ENCODE data around the gene SYTL3. TPM values are rescaled to one million over a fixed set of nuclear protein-coding genes. Genes with fewer than 3 reads are reported as not detected.

SYTL3 gene
- total and polyA plus RNA-seq, 10 of the 15 experiments (the other 5 are each of a cell fraction or from before 2014, with no cell fraction given), result 3.3 to 12.1 (median 6.9) TPM

GRCh38 chr6:158714706-158715105 is 64.9 kb downstream of the SYTL3 start (continued):
- no peak for TF ChIP-seq NFXL1 (IDR thresholded peaks at IDR 0.05; ENCODE audit: borderline replicate concordance)
- TF ChIP-seq RCOR1 (conservative IDR thresholded peaks at IDR 0.05; ENCODE audit: low read depth, low read length), result no peak
- no peak for TF ChIP-seq PRDM15 (CRISPR knock-in tag; IDR thresholded peaks at IDR 0.05)
- TF ChIP-seq NFYB (IDR thresholded peaks at IDR 0.05; ENCODE audit: insufficient read depth, low read depth, low read length), result no peak

DNA sequence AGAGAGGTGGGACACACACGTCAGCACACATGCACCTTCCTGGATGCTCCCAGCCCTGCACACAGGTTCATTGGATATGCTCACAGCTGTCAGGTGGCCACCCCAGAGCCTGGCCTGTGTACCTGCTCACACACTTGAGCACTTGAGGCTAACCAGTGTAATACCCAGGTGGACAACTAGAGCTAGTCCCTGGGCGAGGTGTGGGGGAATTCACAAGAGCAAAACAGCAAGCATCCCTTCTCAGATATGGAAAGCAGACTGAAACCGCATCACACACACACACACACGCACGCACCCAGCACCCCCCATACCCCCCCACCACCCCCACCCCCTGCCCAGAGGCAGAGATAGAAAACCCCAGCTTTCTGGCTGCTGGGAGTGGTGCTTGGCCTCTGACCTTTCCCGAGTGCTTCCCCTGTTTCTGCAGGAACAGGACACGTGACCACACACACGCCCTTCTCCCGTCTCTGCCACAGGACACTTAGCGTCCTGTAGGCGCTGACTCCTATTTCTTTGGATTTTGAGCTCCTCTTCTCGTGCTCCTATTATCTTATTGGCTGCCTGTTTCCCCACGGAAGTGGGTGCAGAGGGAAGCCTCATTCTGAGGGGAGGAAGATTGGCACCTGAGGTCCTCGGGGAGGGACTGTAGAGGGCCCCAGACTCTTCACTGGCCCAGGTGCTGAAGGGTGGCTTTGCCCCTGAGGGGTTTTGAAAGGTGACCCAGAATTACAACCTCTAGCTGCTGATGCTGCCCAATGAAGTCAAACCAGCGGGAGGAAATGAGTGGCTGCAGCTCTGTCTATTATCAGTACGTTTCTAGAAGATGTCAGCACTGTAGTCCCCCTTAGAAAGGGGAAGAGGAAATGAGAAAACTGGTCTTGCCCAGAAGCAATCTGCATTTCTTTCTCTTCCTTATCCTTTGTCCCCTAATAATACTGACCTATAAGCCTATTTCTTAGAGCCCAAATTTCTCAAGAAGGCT is 65.8 kb downstream of the SYTL3 start:
- Histone ChIP-seq H3K4me3 (0 out of 2 replicates have a peak overlapping the region, but pooled peaks have one; percentile 33), H3K9ac (ENCODE audit: control insufficient read depth, insufficient read depth, low read length) (0 out of 2 replicates have a peak overlapping the region, but pooled peaks have one; percentile 3), H3K79me2 (ENCODE audit: control insufficient read depth, insufficient read depth, low read length) (no peaks in the 10 kb centered on the region), H3K4me2 (ENCODE audit: control insufficient read depth, insufficient read depth) (peak overlapping the region; percentile 93), H4K20me1 (ENCODE audit: control insufficient read depth, insufficient read depth) (no peaks in the 10 kb centered on the region), H2AFZ (ENCODE audit: control insufficient read depth, low read depth, low read length) (no peak overlapping the region), H3K27ac (ENCODE audit: control insufficient read depth, insufficient read depth) (peak overlapping the region; percentile 69), H3K27me3 (replicated peaks in 1 of 2; ENCODE audit: control insufficient read depth in 2 of 2, insufficient read depth in 2 of 2, low read length in 1 of 2) (no peaks in the 10 kb centered on the region), H3K36me3 (ENCODE audit: control insufficient read depth in 2 of 2, insufficient read depth in 2 of 2, low read length in 1 of 2) (no peaks in the 10 kb centered on the region), H3K4me1 (ENCODE audit: control insufficient read depth, insufficient read depth, low read length) (peaks cover 43% of the 10 kb centered on the region), H3K9me3 (replicated peaks; ENCODE audit: control insufficient read depth, insufficient read depth, low read length) (no peaks in the 10 kb centered on the region)
- ChIA-PET CTCF (interaction anchor here (0.6 to 4.0 kb wide), 11 partner anchors 9 to 257 kb away, joined by 3 to 21 read pairs (median 4); partner anchors contain the start of gene SYTL3), POLR2A (interaction anchor here (0.6 to 1.6 kb wide), 8 partner anchors 71 to 284 kb away, joined by 3 to 6 read pairs (median 4); partner anchors contain the start of genes DYNLT1 and RSPH3), SMC1A (ENCODE audit: uncharacterized antibody, unreplicated experiment) (interaction anchor here (0.6 to 5.6 kb wide), 18 partner anchors 9 to 411 kb away, joined by 3 to 25 read pairs (median 4); partner anchors contain the start of gene SYTL3), RAD21 (ENCODE audit: unreplicated experiment) (interaction anchor here (0.5 to 1.9 kb wide), 15 partner anchors 11 to 257 kb away, joined by 3 to 12 read pairs (median 4); no protein-coding TSS in a partner anchor)
- ATAC-seq (peak; percentile 74), FAIRE-seq (peak; percentile 93), DNase-seq (ENCODE audit: low read depth, low spot score) (no peak)
- intact Hi-C loops (cut with micrococcal nuclease; ENCODE audit: unreplicated experiment) (loop anchor here (5.0 kb wide), 2 partner anchors 77 to 97 kb away; no protein-coding TSS in a partner anchor), in situ Hi-C loops (cut with MboI) (no loop called here)
- BruUV-seq (replicated peaks), result no TSS peak
- WGBS (ENCODE audit: insufficient coverage, insufficient replicate concordance, low lambda C conversion rate, missing lambda C conversion rate), result 10% methylated on average over 13 of the region's 16 CpGs
- TF ChIP-seq SREBF1 (IDR thresholded peaks at IDR 0.05; ENCODE audit: low read length) (no peak), ASH2L (IDR thresholded peaks at IDR 0.05; ENCODE audit: borderline replicate concordance, low read depth) (no peak), ZBED1 (IDR thresholded peaks at IDR 0.05; ENCODE audit: borderline replicate concordance) (no peak), SREBF2 (IDR thresholded peaks at IDR 0.05; ENCODE audit: low read length) (no peak), ZZZ3 (IDR thresholded peaks at IDR 0.05; ENCODE audit: control insufficient read depth, insufficient read length, low read depth) (no peak), CBX3 (IDR thresholded peaks at IDR 0.05; ENCODE audit: borderline replicate concordance, low read depth) (no peak), ZSCAN29 (IDR thresholded peaks at IDR 0.05) (no peak), SUZ12 (IDR thresholded peaks at IDR 0.05; ENCODE audit: unreplicated experiment) (no peak)
- TF ChIP-seq, protein P1, sequence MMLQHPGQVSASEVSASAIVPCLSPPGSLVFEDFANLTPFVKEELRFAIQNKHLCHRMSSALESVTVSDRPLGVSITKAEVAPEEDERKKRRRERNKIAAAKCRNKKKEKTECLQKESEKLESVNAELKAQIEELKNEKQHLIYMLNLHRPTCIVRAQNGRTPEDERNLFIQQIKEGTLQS (IDR thresholded peaks at IDR 0.05; ENCODE audit: borderline replicate concordance, extremely low read depth, low read depth, low read length), result peak; percentile 17; the same call in 1 of the 2 replicates
- TF ChIP-seq, protein P2, sequence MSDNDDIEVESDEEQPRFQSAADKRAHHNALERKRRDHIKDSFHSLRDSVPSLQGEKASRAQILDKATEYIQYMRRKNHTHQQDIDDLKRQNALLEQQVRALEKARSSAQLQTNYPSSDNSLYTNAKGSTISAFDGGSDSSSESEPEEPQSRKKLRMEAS (IDR thresholded peaks at IDR 0.05; ENCODE audit: low read depth, low read length), result no peak
- TF ChIP-seq, protein P3, sequence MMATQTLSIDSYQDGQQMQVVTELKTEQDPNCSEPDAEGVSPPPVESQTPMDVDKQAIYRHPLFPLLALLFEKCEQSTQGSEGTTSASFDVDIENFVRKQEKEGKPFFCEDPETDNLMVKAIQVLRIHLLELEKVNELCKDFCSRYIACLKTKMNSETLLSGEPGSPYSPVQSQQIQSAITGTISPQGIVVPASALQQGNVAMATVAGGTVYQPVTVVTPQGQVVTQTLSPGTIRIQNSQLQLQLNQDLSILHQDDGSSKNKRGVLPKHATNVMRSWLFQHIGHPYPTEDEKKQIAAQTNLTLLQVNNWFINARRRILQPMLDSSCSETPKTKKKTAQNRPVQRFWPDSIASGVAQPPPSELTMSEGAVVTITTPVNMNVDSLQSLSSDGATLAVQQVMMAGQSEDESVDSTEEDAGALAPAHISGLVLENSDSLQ (IDR thresholded peaks at IDR 0.05), result peak; percentile 88

Measured in GM12878 (cell line).